CD14-positive monocyte (primary cell): ENCODE results near the gene REEP1. TPM values are rescaled to one million over a fixed set of nuclear protein-coding genes. Genes with fewer than 3 reads are reported as not detected.

Experiments used
- DNase-seq, 3 donors: peaks; one replicate each; pipeline ENCODE4 v3.0.0-alpha.2; 2011 to 2022
- H2AFZ ChIP-seq: 2 replicates; pipeline ENCODE4 v1.6.0; 2012; ENCODE audit warnings: mild to moderate bottlenecking, low read depth, low read length, inconsistent platforms; ENCODE audit not compliant: insufficient read depth, poor library complexity, severe bottlenecking
- H3K27ac ChIP-seq, 2 donors: 1 replicate in 1 of 2; 2 replicates in 1 of 2; pipeline ENCODE4 v1.5.1; 2012 to 2013; ENCODE audit warnings: low read length in 2 of 2, control low read depth in 1 of 2, inconsistent platforms in 1 of 2, low read depth in 1 of 2, mild to moderate bottlenecking in 1 of 2
- H3K27me3 ChIP-seq, 2 donors: one replicate each; pipeline versions ENCODE4 v1.6.0 to v1.6.1; 2011 to 2013; ENCODE audit warnings: low read length in 2 of 2; ENCODE audit not compliant: control insufficient read depth in 2 of 2, insufficient read depth in 2 of 2
- H3K36me3 ChIP-seq, 2 donors: replicated peaks in 1 of 2; 1 replicate in 1 of 2; 2 replicates in 1 of 2; pipeline versions ENCODE4 v1.5.1 to v1.6.1; 2012 to 2013; ENCODE audit warnings: low read length in 2 of 2, control low read depth in 1 of 2, inconsistent platforms in 1 of 2, mild to moderate bottlenecking in 1 of 2; ENCODE audit not compliant: insufficient read depth in 2 of 2, control insufficient read depth in 1 of 2
- H3K4me1 ChIP-seq, 2 donors: 1 replicate in 1 of 2; 2 replicates in 1 of 2; pipeline versions ENCODE4 v1.5.1 to v1.6.1; 2012 to 2013; ENCODE audit warnings: low read length in 2 of 2, control low read depth in 1 of 2, inconsistent platforms in 1 of 2, mild to moderate bottlenecking in 1 of 2, moderate library complexity in 1 of 2; ENCODE audit not compliant: insufficient read depth in 2 of 2, control insufficient read depth in 1 of 2
- H3K4me2 ChIP-seq: replicated peaks from 2 replicates; pipeline ENCODE3; 2012; ENCODE audit warnings: low read length, moderate library complexity, mild to moderate bottlenecking; ENCODE audit not compliant: poor library complexity, severe bottlenecking; ENCODE audit errors: extremely low read depth
- H3K4me3 ChIP-seq, 3 experiments: fragments of 200-600 bp in 1 of 3; sonication (generic) in 1 of 3; replicated peaks in 1 of 3; 1 replicate in 2 of 3; 2 replicates in 1 of 3; pipeline ENCODE4 v1.5.1; 2011 to 2013; ENCODE audit warnings: low read length in 3 of 3, mild to moderate bottlenecking in 3 of 3, control low read depth in 2 of 3, low read depth in 2 of 3, inconsistent platforms in 1 of 3, moderate library complexity in 1 of 3
- H3K79me2 ChIP-seq: 2 replicates; pipeline ENCODE4 v1.6.0; 2012; ENCODE audit warnings: mild to moderate bottlenecking, control low read depth, inconsistent platforms, low read length, moderate library complexity; ENCODE audit not compliant: insufficient read depth
- H3K9ac ChIP-seq: 2 replicates; pipeline ENCODE4 v1.6.0; 2017; ENCODE audit warnings: low read length, mild to moderate bottlenecking; ENCODE audit not compliant: insufficient read depth, poor library complexity, severe bottlenecking
- H3K9me3 ChIP-seq, 2 donors: replicated peaks in 1 of 2; 1 replicate in 1 of 2; 2 replicates in 1 of 2; pipeline versions ENCODE4 v1.5.1 to v1.6.1; 2012 to 2013; ENCODE audit warnings: low read length in 2 of 2, control low read depth in 1 of 2; ENCODE audit not compliant: control insufficient read depth in 1 of 2, insufficient read depth in 1 of 2
- H4K20me1 ChIP-seq: 2 replicates; pipeline ENCODE4 v1.6.0; 2012; ENCODE audit warnings: mild to moderate bottlenecking, low read length, control low read depth, moderate library complexity; ENCODE audit not compliant: insufficient read depth
- H3K27ac Mint-ChIP-seq, 7 donors: one replicate each; pipeline ENCODE4 v1.8.0; 2020; ENCODE audit warnings: mild to moderate bottlenecking in 7 of 7, mixed read lengths in 7 of 7, moderate library complexity in 6 of 7, inconsistent platforms in 2 of 7
- H3K27me3 Mint-ChIP-seq, 3 donors: one replicate each; pipeline ENCODE4 v1.8.0; 2021 to 2022; ENCODE audit warnings: low read depth in 3 of 3, mild to moderate bottlenecking in 3 of 3, mixed read lengths in 3 of 3, moderate library complexity in 3 of 3, inconsistent platforms in 1 of 3
- H3K36me3 Mint-ChIP-seq, 2 donors: one replicate each; pipeline ENCODE4 v1.8.0; 2020; ENCODE audit warnings: mixed read lengths in 2 of 2, inconsistent platforms in 1 of 2, mild to moderate bottlenecking in 1 of 2
- H3K4me1 Mint-ChIP-seq: one replicate; pipeline ENCODE4 v1.8.0; 2020; ENCODE audit warnings: mild to moderate bottlenecking, mixed read lengths
- H3K4me3 Mint-ChIP-seq, 2 donors: one replicate each; pipeline ENCODE4 v1.8.0; 2020; ENCODE audit warnings: mild to moderate bottlenecking in 2 of 2, mixed read lengths in 2 of 2, moderate library complexity in 1 of 2
- H3K9me3 Mint-ChIP-seq, 7 donors: one replicate each; pipeline ENCODE4 v1.8.0; 2020 to 2022; ENCODE audit warnings: mixed read lengths in 7 of 7, mild to moderate bottlenecking in 6 of 7, moderate library complexity in 6 of 7, inconsistent platforms in 2 of 7
- WGBS: methylation state at CpG from one replicate; pipeline ENCODE4 v1.1.5; 2013; ENCODE audit warnings: missing lambda C conversion rate; ENCODE audit not compliant: insufficient coverage; 5-methylcytosine and 5-hydroxymethylcytosine counted together
- intact Hi-C, 2 donors: fragments of 100-400 bp; cut with micrococcal nuclease; formaldehyde crosslinking; loops; one replicate each; pipeline versions ENCODE4 v1.15.0 to v1.15.1; 2023
- polyA plus RNA-seq, 3 donors: library from polyadenylated mRNA; depleted of rRNA in 1 of 3; unstranded in 2 of 3; stranded (reverse) in 1 of 3; fragments of 300-500 nt in 2 of 3; fragments of >200 nt in 1 of 3; fragmentation: Illumina TruSeq in 2 of 3; gene quantifications; 1 replicate in 2 of 3; 2 replicates in 1 of 3; pipeline ENCODE4 v1.2.3, GENCODE V29; 2012 to 2021
- TF ChIP-seq, protein P1 (sequence below): fragments of 200-600 bp; IDR thresholded peaks from one replicate; pipeline ENCODE4 v1.8.0; 2022; ENCODE audit warnings: antibody characterized with exemption, mild to moderate bottlenecking

The REEP1 gene
- polyA plus RNA-seq, 3 donors: not detected

DNA sequence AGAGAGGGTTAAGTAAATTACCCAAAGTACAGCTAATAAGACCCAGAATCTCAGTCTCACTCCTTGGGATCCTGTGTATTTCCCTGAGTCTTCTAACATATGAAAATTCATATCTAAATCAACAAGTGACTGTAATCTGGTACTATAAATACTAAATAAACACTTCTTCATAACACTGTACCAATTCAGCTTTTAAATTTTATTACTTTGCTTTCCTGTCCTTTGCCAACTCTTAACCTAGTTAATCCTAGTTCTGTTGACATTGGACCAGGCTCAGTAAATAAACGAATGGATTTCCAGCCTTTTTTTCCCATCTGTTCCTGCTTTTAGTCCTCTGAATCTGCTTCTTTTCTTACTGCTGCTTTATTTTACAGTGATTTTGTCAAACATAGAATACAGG, 124.4 kb downstream of the REEP1 start:
- Mint-ChIP-seq H3K27ac (no peak overlapping the region), H3K9me3 (no peaks in the 10 kb centered on the region), H3K36me3 (peaks cover 54 to 60% of the 10 kb centered on the region in 2 donors), H3K4me3 (no peak overlapping the region), H3K4me1 (no peaks in the 10 kb centered on the region), H3K27me3 (no peaks in the 10 kb centered on the region)
- WGBS: no CpG with 5 or more reads among the region's 1 CpG
- TF ChIP-seq, protein P1, sequence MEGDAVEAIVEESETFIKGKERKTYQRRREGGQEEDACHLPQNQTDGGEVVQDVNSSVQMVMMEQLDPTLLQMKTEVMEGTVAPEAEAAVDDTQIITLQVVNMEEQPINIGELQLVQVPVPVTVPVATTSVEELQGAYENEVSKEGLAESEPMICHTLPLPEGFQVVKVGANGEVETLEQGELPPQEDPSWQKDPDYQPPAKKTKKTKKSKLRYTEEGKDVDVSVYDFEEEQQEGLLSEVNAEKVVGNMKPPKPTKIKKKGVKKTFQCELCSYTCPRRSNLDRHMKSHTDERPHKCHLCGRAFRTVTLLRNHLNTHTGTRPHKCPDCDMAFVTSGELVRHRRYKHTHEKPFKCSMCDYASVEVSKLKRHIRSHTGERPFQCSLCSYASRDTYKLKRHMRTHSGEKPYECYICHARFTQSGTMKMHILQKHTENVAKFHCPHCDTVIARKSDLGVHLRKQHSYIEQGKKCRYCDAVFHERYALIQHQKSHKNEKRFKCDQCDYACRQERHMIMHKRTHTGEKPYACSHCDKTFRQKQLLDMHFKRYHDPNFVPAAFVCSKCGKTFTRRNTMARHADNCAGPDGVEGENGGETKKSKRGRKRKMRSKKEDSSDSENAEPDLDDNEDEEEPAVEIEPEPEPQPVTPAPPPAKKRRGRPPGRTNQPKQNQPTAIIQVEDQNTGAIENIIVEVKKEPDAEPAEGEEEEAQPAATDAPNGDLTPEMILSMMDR: no peak
- no peaks in the 10 kb centered on the region for H3K79me2 ChIP-seq
- no peak overlapping the region for H3K4me2 ChIP-seq
- peaks cover 61 to 70% of the 10 kb centered on the region in 2 donors for H3K36me3 ChIP-seq
- no peaks in the 10 kb centered on the region for H3K9me3 ChIP-seq
- H3K9ac ChIP-seq: no peak overlapping the region
- H4K20me1 ChIP-seq: no peaks in the 10 kb centered on the region
- intact Hi-C loops: no loop called here
- H3K4me1 ChIP-seq: no peaks in the 10 kb centered on the region
- no peak overlapping the region for H3K4me3 ChIP-seq
- H2AFZ ChIP-seq: no peak overlapping the region
- H3K27me3 ChIP-seq: no peaks in the 10 kb centered on the region
- no peak overlapping the region for H3K27ac ChIP-seq
- DNase-seq: no peak

DNA sequence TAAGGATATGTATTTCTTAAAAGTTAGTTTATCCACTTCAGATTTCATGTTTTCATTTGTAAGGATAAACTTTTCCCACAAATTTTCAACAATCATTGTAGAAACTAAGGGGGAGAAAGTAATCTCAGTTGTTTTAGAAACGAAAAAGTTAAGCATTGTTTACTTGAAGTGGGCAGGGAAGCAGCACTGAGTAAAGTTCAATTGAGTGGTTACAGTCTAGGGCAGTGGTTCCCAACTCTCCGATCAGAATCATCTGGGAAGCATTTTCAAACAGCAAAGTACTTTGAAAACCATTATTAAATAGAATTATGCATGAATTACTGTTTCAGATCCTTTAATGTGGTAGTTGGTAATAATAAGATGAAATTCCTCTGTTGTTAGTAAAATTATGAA, 125.6 kb downstream of the REEP1 start:
- peaks cover 63 to 72% of the 10 kb centered on the region in 2 donors for H3K36me3 Mint-ChIP-seq
- DNase-seq: no peak
- Histone ChIP-seq H3K4me2 (no peak overlapping the region), H3K79me2 (no peaks in the 10 kb centered on the region), H3K9me3 (no peaks in the 10 kb centered on the region), H3K36me3 (peaks cover 73 to 82% of the 10 kb centered on the region in 2 donors), H3K4me1 (no peaks in the 10 kb centered on the region), H3K9ac (no peak overlapping the region), H3K27ac (no peak overlapping the region), H3K27me3 (no peaks in the 10 kb centered on the region), H3K4me3 (no peak overlapping the region), H4K20me1 (no peaks in the 10 kb centered on the region), H2AFZ (no peak overlapping the region)
- intact Hi-C loops: no loop called here
- H3K27me3 Mint-ChIP-seq: peaks cover 0 to 4% (median 0%) of the 10 kb centered on the region in 3 donors
- no peaks in the 10 kb centered on the region for H3K9me3 Mint-ChIP-seq
- no CpG with 5 or more reads among the region's 2 CpGs for WGBS
- H3K4me1 Mint-ChIP-seq: no peaks in the 10 kb centered on the region
- TF ChIP-seq, protein P1: no peak
- no peak overlapping the region for H3K4me3 Mint-ChIP-seq
- peak overlapping the region in 1 of 7 donors; percentile 6 for H3K27ac Mint-ChIP-seq
